Calu3 (cell line): Measurements from ENCODE around the gene SPATA45. TPM values are rescaled to one million over a fixed set of nuclear protein-coding genes. Genes with fewer than 3 reads are reported as not detected.

Experiments used
- BruUV-seq: library from RNA; stranded (reverse); fragments of 400-500 nt; replicated peaks from 2 replicates; lab custom pipeline; 2021; lab: Mats Ljungman, UMichigan
- CTCF ChIA-PET: fragments of 300-600 bp; sonication (Branson Sonifier 250); formaldehyde crosslinking; loops from one replicate; lab custom pipeline; 2022; ENCODE audit warnings: antibody characterized with exemption; lab: Charles Lee
- DNase-seq: peaks from one replicate; pipeline ENCODE4 v3.0.0; 2022
- H3K27ac Mint-ChIP-seq: one replicate; pipeline ENCODE4 v1.8.0; 2022; ENCODE audit warnings: mixed read lengths; ENCODE audit not compliant: unreplicated experiment
- H3K27me3 Mint-ChIP-seq: one replicate; pipeline ENCODE4 v1.8.0; 2022; ENCODE audit warnings: mixed read lengths; ENCODE audit not compliant: unreplicated experiment
- H3K36me3 Mint-ChIP-seq: one replicate; pipeline ENCODE4 v1.8.0; 2022; ENCODE audit warnings: mild to moderate bottlenecking, moderate library complexity, mixed read lengths; ENCODE audit not compliant: insufficient read depth, unreplicated experiment
- H3K4me1 Mint-ChIP-seq: one replicate; pipeline ENCODE4 v1.8.0; 2022; ENCODE audit warnings: mild to moderate bottlenecking, low read depth, mixed read lengths; ENCODE audit not compliant: unreplicated experiment
- H3K4me3 Mint-ChIP-seq: one replicate; pipeline ENCODE4 v1.8.0; 2022; ENCODE audit warnings: mild to moderate bottlenecking, low read depth, moderate library complexity, mixed read lengths; ENCODE audit not compliant: unreplicated experiment
- H3K9me3 Mint-ChIP-seq: one replicate; pipeline ENCODE4 v1.8.0; 2022; ENCODE audit warnings: low read depth, mixed read lengths; ENCODE audit not compliant: unreplicated experiment
- intact Hi-C: fragments of 100-400 bp; cut with micrococcal nuclease; formaldehyde crosslinking; loops from one replicate; pipeline ENCODE4 v1.10.0; 2022; ENCODE audit not compliant: unreplicated experiment
- total RNA-seq: library from RNA; stranded (reverse); gene quantifications from 2 replicates; pipeline ENCODE4 v1.2.3, GENCODE V29; 2022
- TF ChIP-seq, protein P1 (sequence below): fragments of 200-600 bp; IDR thresholded peaks from one replicate; pipeline ENCODE4 v1.8.0; 2022; ENCODE audit warnings: antibody characterized with exemption; ENCODE audit not compliant: unreplicated experiment

Gene SPATA45
- total RNA-seq, 1 experiment from 2014 or later: 0.80 TPM

DNA sequence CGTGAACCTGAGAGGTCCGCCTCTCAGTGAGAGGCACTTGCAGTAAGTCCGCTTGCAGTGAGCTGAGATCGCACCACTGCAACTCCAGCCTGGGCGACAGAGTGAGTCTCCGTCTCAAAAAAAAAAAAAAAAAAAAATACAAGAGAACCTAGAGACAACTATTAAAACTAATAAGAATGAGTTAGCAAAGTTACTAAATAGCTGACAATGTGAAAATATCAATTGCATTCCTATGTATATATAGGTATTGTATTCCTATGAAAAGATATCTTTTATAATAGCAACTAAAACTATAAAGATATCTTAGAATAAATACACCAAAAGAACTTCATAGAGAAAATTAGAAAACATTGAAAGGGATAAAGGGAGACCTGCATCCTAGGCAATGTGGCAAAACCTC lies 31.0 kb upstream of the SPATA45 start:
- H3K27ac Mint-ChIP-seq: no peak overlapping the region

DNA sequence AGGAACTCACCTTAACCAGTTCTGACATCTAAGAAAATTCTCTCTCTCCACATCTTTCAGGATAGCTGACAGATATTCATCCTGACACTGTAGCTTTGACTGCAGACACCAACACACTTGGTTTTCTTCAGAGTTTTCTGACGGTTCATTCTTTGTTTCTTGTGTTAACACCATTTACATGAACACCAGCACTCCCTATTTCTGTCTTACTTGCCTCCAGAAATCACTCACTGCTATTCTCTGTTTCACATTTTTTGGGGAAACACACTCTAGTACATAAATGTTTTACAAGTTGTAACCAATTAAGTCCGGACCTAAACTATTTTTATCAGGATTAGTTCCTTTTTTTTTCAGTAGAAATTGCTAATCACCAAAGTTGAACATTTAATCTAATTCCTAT lies 26.1 kb upstream of the SPATA45 start:
- CTCF ChIA-PET: no interaction called here
- no peak for DNase-seq
- no peaks in the 10 kb centered on the region for H3K27me3 Mint-ChIP-seq
- intact Hi-C loops: no loop called here
- peaks cover 49% of the 10 kb centered on the region for H3K36me3 Mint-ChIP-seq
- no peaks in the 10 kb centered on the region for H3K9me3 Mint-ChIP-seq
- H3K4me1 Mint-ChIP-seq: no peaks in the 10 kb centered on the region
- H3K4me3 Mint-ChIP-seq: no peak overlapping the region
- H3K27ac Mint-ChIP-seq: no peak overlapping the region
- BruUV-seq: no TSS peak
- TF ChIP-seq, protein P1, sequence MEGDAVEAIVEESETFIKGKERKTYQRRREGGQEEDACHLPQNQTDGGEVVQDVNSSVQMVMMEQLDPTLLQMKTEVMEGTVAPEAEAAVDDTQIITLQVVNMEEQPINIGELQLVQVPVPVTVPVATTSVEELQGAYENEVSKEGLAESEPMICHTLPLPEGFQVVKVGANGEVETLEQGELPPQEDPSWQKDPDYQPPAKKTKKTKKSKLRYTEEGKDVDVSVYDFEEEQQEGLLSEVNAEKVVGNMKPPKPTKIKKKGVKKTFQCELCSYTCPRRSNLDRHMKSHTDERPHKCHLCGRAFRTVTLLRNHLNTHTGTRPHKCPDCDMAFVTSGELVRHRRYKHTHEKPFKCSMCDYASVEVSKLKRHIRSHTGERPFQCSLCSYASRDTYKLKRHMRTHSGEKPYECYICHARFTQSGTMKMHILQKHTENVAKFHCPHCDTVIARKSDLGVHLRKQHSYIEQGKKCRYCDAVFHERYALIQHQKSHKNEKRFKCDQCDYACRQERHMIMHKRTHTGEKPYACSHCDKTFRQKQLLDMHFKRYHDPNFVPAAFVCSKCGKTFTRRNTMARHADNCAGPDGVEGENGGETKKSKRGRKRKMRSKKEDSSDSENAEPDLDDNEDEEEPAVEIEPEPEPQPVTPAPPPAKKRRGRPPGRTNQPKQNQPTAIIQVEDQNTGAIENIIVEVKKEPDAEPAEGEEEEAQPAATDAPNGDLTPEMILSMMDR: no peak

More for the DNA sequence above, 31.0 kb upstream of the SPATA45 start:
- Mint-ChIP-seq H3K27me3 (no peaks in the 10 kb centered on the region), H3K4me3 (no peak overlapping the region), H3K4me1 (no peaks in the 10 kb centered on the region), H3K9me3 (no peaks in the 10 kb centered on the region), H3K36me3 (peaks cover 37% of the 10 kb centered on the region)
- no TSS peak for BruUV-seq
- CTCF ChIA-PET: no interaction called here
- TF ChIP-seq, protein P1: no peak
- DNase-seq: no peak
- intact Hi-C loops: no loop called here

DNA sequence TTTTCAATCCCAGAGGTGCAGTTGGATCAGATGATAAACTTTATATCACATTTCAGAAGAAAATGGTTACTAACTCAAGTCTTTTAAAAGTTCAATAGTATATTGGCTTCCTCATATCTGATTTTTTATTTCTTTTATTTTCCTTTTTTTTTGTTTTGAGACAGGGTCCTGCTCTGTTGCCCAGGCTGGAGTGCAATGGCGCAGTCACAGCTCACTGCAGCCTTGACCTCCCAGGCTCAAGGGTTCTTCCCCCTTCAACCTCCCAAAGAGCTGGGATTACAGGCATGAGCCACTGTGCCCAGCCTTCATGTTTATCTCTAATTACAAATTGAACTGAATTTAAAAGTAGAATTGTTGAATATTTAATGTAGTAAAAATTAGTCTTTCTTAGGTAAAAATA lies 24.5 kb upstream of the SPATA45 start:
- peaks cover 44% of the 10 kb centered on the region for H3K36me3 Mint-ChIP-seq

DNA sequence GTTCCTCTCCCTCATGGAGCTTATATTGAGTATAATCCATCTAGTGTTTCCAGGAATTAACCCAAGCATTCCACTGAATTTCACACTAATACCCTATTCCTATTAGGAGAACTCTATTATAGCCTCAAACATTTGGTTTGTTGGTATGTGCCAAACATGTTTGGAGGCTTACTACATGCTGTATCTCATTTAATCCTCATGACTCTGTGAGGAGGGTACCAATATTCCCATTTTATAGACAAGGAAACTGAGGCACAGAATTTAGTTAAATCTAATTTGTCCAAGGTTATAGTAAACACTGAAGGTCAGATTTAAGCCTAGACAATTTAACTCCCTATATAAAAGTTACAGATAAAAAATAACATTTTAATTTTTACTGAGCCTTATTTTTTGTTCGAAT lies 19.7 kb upstream of the SPATA45 start:
- no TSS peak for BruUV-seq
- peaks cover 39% of the 10 kb centered on the region for H3K36me3 Mint-ChIP-seq
- intact Hi-C loops: no loop called here
- H3K9me3 Mint-ChIP-seq: no peaks in the 10 kb centered on the region
- H3K4me1 Mint-ChIP-seq: no peaks in the 10 kb centered on the region
- no peak overlapping the region for H3K27ac Mint-ChIP-seq
- CTCF ChIA-PET: no interaction called here
- TF ChIP-seq, protein P1: no peak
- H3K27me3 Mint-ChIP-seq: no peaks in the 10 kb centered on the region
- DNase-seq: no peak
- no peak overlapping the region for H3K4me3 Mint-ChIP-seq

More for the DNA sequence above, 24.5 kb upstream of the SPATA45 start:
- CTCF ChIA-PET: no interaction called here
- BruUV-seq: no TSS peak
- no peaks in the 10 kb centered on the region for H3K9me3 Mint-ChIP-seq
- intact Hi-C loops: no loop called here
- no peaks in the 10 kb centered on the region for H3K4me1 Mint-ChIP-seq
- no peaks in the 10 kb centered on the region for H3K27me3 Mint-ChIP-seq
- no peak for DNase-seq
- H3K27ac Mint-ChIP-seq: no peak overlapping the region
- no peak overlapping the region for H3K4me3 Mint-ChIP-seq
- TF ChIP-seq, protein P1: no peak
